Ishikawa (cell line): ENCODE results near the gene TRAF7.

ENCODE experiments used
- CEBPB ChIP-seq: IDR thresholded peaks from 2 replicates; pipeline ENCODE4 v1.6.1; 2012
- CREB1 ChIP-seq: IDR thresholded peaks from 2 replicates; pipeline ENCODE4 v1.6.1; 2012; ENCODE audit warnings: low read depth
- EGR1 ChIP-seq: IDR thresholded peaks from 2 replicates; pipeline ENCODE4 v1.6.1; 2012
- EP300 ChIP-seq: IDR thresholded peaks from 2 replicates; pipeline ENCODE4 v1.6.1; 2012; ENCODE audit warnings: borderline replicate concordance
- FOXM1 ChIP-seq: IDR thresholded peaks from 2 replicates; pipeline ENCODE4 v1.6.1; 2012; ENCODE audit warnings: low read depth, borderline replicate concordance
- MAX ChIP-seq: IDR thresholded peaks from 2 replicates; pipeline ENCODE4 v1.6.1; 2012
- NFIC ChIP-seq: IDR thresholded peaks from 2 replicates; pipeline ENCODE4 v1.6.1; 2012
- RAD21 ChIP-seq: IDR thresholded peaks from 2 replicates; pipeline ENCODE4 v1.6.1; 2012; ENCODE audit warnings: low read depth
- REST ChIP-seq: IDR thresholded peaks from 2 replicates; pipeline ENCODE4 v1.6.1; 2012; ENCODE audit warnings: low read depth, mild to moderate bottlenecking
- TAF1 ChIP-seq: IDR thresholded peaks from 2 replicates; pipeline ENCODE4 v1.6.1; 2012; ENCODE audit warnings: low read depth, mild to moderate bottlenecking
- TCF12 ChIP-seq: IDR thresholded peaks from 2 replicates; pipeline ENCODE4 v1.6.1; 2012; ENCODE audit warnings: low read depth
- USF1 ChIP-seq: IDR thresholded peaks from 2 replicates; pipeline ENCODE4 v1.6.1; 2012
- YY1 ChIP-seq: IDR thresholded peaks from 2 replicates; pipeline ENCODE4 v1.6.1; 2012; ENCODE audit warnings: low read depth
- ZBTB7A ChIP-seq: IDR thresholded peaks from 2 replicates; pipeline ENCODE4 v1.6.1; 2012; ENCODE audit warnings: low read depth

- TF ChIP-seq REST: no peak
- TF ChIP-seq TAF1: no peak
- TF ChIP-seq FOXM1: no peak
- TF ChIP-seq YY1: no peak
- TF ChIP-seq CREB1: no peak
- no peak for TF ChIP-seq EP300
- TF ChIP-seq MAX: no peak
- TF ChIP-seq CEBPB: no peak
- TF ChIP-seq EGR1: no peak
- no peak for TF ChIP-seq RAD21
- TF ChIP-seq TCF12: no peak
- TF ChIP-seq ZBTB7A: no peak
- TF ChIP-seq USF1: no peak
- TF ChIP-seq NFIC: no peak
Observed at GRCh38 chr16:2177101-2177500, 21.5 kb downstream of the TRAF7 start.
